Endothelial cell (in vitro differentiated cells): Measurements from ENCODE around the gene GALNT17. TPM values are rescaled to one million over a fixed set of nuclear protein-coding genes. Genes with fewer than 3 reads are reported as not detected.

Source experiments
- DNase-seq: peaks from one replicate; pipeline ENCODE4 v3.0.0; 2021; ENCODE audit warnings: low spot score
- H3K27ac Mint-ChIP-seq: one replicate; pipeline ENCODE4 v1.8.0; 2021; ENCODE audit warnings: mixed read lengths, inconsistent platforms; ENCODE audit not compliant: unreplicated experiment
- H3K27me3 Mint-ChIP-seq: one replicate; pipeline ENCODE4 v1.8.0; 2021; ENCODE audit warnings: mild to moderate bottlenecking, moderate library complexity, mixed read lengths, inconsistent platforms; ENCODE audit not compliant: unreplicated experiment
- H3K36me3 Mint-ChIP-seq: one replicate; pipeline ENCODE4 v1.8.0; 2021; ENCODE audit warnings: mild to moderate bottlenecking, low read depth, mixed read lengths, inconsistent platforms; ENCODE audit not compliant: unreplicated experiment
- H3K4me1 Mint-ChIP-seq: one replicate; pipeline ENCODE4 v1.8.0; 2021; ENCODE audit warnings: mild to moderate bottlenecking, mixed read lengths, inconsistent platforms; ENCODE audit not compliant: unreplicated experiment
- H3K4me3 Mint-ChIP-seq: one replicate; pipeline ENCODE4 v1.8.0; 2021; ENCODE audit warnings: mild to moderate bottlenecking, mixed read lengths, inconsistent platforms; ENCODE audit not compliant: unreplicated experiment
- H3K9me3 Mint-ChIP-seq: one replicate; pipeline ENCODE4 v1.8.0; 2021; ENCODE audit warnings: mixed read lengths, inconsistent platforms; ENCODE audit not compliant: unreplicated experiment
- CTCF ChIP-seq: fragments of 200-600 bp; sonication (generic); IDR thresholded peaks from one replicate; pipeline ENCODE4 v1.5.0; 2021; ENCODE audit warnings: antibody characterized with exemption; ENCODE audit not compliant: unreplicated experiment
- total RNA-seq: library from RNA; stranded (reverse); fragmentation: NEBNext Ultra II Directional; extraction: Animal tissue kit (Norgen Biotek cat#: 25700); gene quantifications from one replicate; pipeline ENCODE4 v1.2.1, GENCODE V29; 2021; ENCODE audit not compliant: unreplicated experiment

GALNT17 gene
- total RNA-seq, 1 donor from 2014 or later: 0.38 TPM

- H3K4me3 Mint-ChIP-seq: no peak overlapping the region
- H3K36me3 Mint-ChIP-seq: no peaks in the 10 kb centered on the region
- DNase-seq: no peak
- no peak for TF ChIP-seq CTCF
- no peaks in the 10 kb centered on the region for H3K4me1 Mint-ChIP-seq
- no peak overlapping the region for H3K27ac Mint-ChIP-seq
- H3K9me3 Mint-ChIP-seq: peaks cover 9% of the 10 kb centered on the region
- no peaks in the 10 kb centered on the region for H3K27me3 Mint-ChIP-seq
These were observed 409.9 kb downstream of the GALNT17 start for GRCh38 chr7:71541707-71542353.

GRCh38 chr7:71543396-71543795 is 411.5 kb downstream of the GALNT17 start:
- DNase-seq: no peak
- TF ChIP-seq CTCF: no peak
- Mint-ChIP-seq H3K4me1 (no peaks in the 10 kb centered on the region), H3K9me3 (peaks cover 5% of the 10 kb centered on the region), H3K4me3 (no peak overlapping the region), H3K36me3 (no peaks in the 10 kb centered on the region), H3K27ac (no peak overlapping the region), H3K27me3 (no peaks in the 10 kb centered on the region)

GRCh38 chr7:71544816-71545215 is 412.9 kb downstream of the GALNT17 start:
- TF ChIP-seq CTCF: no peak
- H3K4me1 Mint-ChIP-seq: no peaks in the 10 kb centered on the region
- peaks cover 4% of the 10 kb centered on the region for H3K27me3 Mint-ChIP-seq
- H3K27ac Mint-ChIP-seq: no peak overlapping the region
- H3K36me3 Mint-ChIP-seq: no peaks in the 10 kb centered on the region
- no peak overlapping the region for H3K4me3 Mint-ChIP-seq
- peaks cover 11% of the 10 kb centered on the region for H3K9me3 Mint-ChIP-seq
- DNase-seq: no peak

- Mint-ChIP-seq H3K4me1 (no peaks in the 10 kb centered on the region), H3K4me3 (no peak overlapping the region), H3K9me3 (peaks cover 6% of the 10 kb centered on the region), H3K36me3 (no peaks in the 10 kb centered on the region), H3K27ac (no peak overlapping the region), H3K27me3 (peaks cover 4% of the 10 kb centered on the region)
- no peak for TF ChIP-seq CTCF
- DNase-seq: no peak
These were observed 415.5 kb downstream of the GALNT17 start for GRCh38 chr7:71547426-71547825.

- Mint-ChIP-seq H3K27ac (no peak overlapping the region), H3K27me3 (peaks cover 4% of the 10 kb centered on the region), H3K4me1 (no peaks in the 10 kb centered on the region), H3K4me3 (no peak overlapping the region), H3K9me3 (peaks cover 10% of the 10 kb centered on the region), H3K36me3 (no peaks in the 10 kb centered on the region)
- DNase-seq: no peak
- TF ChIP-seq CTCF: no peak
These were observed 416.8 kb downstream of the GALNT17 start for GRCh38 chr7:71548746-71549145.
